Embryonic facial prominence (tissue), 1 donor: Measurements from ENCODE around the gene CATSPERE.

Experiments used
- DNase-seq: peaks from one replicate; pipeline ENCODE4 v3.0.0-alpha.2; 2016; ENCODE audit errors: extremely low spot score

CATSPERE gene

GRCh38 chr1:244461245-244462071, at the start of gene CATSPERE:
TSS of gene CATSPERE (plus strand) at chr1:244461273. CDS start at chr1:244461430, 157 bp downstream.
- DNase-seq = peak; percentile 22

- no peak for DNase-seq
Observed at GRCh38 chr1:244412176-244412575, 48.9 kb upstream of the CATSPERE start.

GRCh38 chr1:244413736-244414135, 47.3 kb upstream of the CATSPERE start:
- DNase-seq = no peak

GRCh38 chr1:244414543-244414942, 46.5 kb upstream of the CATSPERE start:
- no peak for DNase-seq

- DNase-seq = no peak
Observed at GRCh38 chr1:244419024-244419423, 42.0 kb upstream of the CATSPERE start.

GRCh38 chr1:244422174-244422573, 38.9 kb upstream of the CATSPERE start:
- no peak for DNase-seq

GRCh38 chr1:244424649-244425334, 36.3 kb upstream of the CATSPERE start:
- DNase-seq = no peak

- DNase-seq = no peak
Observed at GRCh38 chr1:244427647-244428046, 33.4 kb upstream of the CATSPERE start.

GRCh38 chr1:244429818-244430217, 31.3 kb upstream of the CATSPERE start:
- no peak for DNase-seq

- no peak for DNase-seq
Observed at GRCh38 chr1:244431166-244431565, 29.9 kb upstream of the CATSPERE start.

GRCh38 chr1:244435562-244436205, 25.4 kb upstream of the CATSPERE start:
- DNase-seq = no peak

- no peak for DNase-seq
Observed at GRCh38 chr1:244436336-244437085, 24.6 kb upstream of the CATSPERE start.

GRCh38 chr1:244437086-244437468, 24.0 kb upstream of the CATSPERE start:
- DNase-seq = no peak

- no peak for DNase-seq
Observed at GRCh38 chr1:244439391-244440032, 21.6 kb upstream of the CATSPERE start.

- DNase-seq = no peak
Observed at GRCh38 chr1:244442850-244443249, 18.2 kb upstream of the CATSPERE start.

GRCh38 chr1:244444854-244445253, 16.2 kb upstream of the CATSPERE start:
- no peak for DNase-seq

- no peak for DNase-seq
Observed at GRCh38 chr1:244445320-244446181, 15.5 kb upstream of the CATSPERE start.

- DNase-seq = no peak
Observed at GRCh38 chr1:244447024-244447423, 14.0 kb upstream of the CATSPERE start.

- no peak for DNase-seq
Observed at GRCh38 chr1:244447552-244447951, 13.5 kb upstream of the CATSPERE start.

- DNase-seq = no peak
Observed at GRCh38 chr1:244448279-244449036, 12.6 kb upstream of the CATSPERE start.
